Ramos (cell line): ENCODE data around the gene ZBTB11.
"Not testable (repeated sequence)": the region's sequence is repeated elsewhere in the genome, so short reads cannot be mapped to it uniquely, and the experiment has no call there.

Experiments
- in situ Hi-C: fragments of 300-500 bp; cut with MboI; formaldehyde crosslinking; loops from one replicate; pipeline ENCODE4 v1.14.3; 2022; ENCODE audit warnings: low sequenced_read_pairs; ENCODE audit not compliant: unreplicated experiment

Gene ZBTB11

GRCh38 chr3:101676765-101677435, at the start of gene ZBTB11:
Gene ZBTB11, minus strand, starts transcription at chr3:101677132. Its CDS starts 218 bp downstream, at chr3:101676914.
- in situ Hi-C loops: no loop called here

DNA sequence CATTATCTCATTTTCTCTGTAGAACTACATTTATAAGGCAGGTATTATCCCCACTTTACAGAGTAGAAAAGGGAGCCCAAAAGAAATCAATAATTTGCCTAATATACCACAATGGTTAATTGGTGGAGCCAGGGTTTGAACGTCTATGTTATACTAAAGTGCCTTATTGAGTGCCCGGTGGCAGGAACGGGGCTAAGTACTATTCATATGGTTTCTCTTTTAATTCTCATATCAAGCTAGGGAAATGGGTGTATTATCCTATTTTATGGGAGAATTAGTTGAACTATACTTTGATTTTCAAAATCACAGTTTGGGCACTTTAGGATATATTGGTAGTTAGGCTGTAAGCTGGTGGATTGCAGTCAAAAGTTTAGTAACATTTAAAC, 49.0 kb upstream of the ZBTB11 start:
- in situ Hi-C loops: no loop called here

GRCh38 chr3:101725194-101725889, 48.4 kb upstream of the ZBTB11 start:
- in situ Hi-C loops: no loop called here

DNA sequence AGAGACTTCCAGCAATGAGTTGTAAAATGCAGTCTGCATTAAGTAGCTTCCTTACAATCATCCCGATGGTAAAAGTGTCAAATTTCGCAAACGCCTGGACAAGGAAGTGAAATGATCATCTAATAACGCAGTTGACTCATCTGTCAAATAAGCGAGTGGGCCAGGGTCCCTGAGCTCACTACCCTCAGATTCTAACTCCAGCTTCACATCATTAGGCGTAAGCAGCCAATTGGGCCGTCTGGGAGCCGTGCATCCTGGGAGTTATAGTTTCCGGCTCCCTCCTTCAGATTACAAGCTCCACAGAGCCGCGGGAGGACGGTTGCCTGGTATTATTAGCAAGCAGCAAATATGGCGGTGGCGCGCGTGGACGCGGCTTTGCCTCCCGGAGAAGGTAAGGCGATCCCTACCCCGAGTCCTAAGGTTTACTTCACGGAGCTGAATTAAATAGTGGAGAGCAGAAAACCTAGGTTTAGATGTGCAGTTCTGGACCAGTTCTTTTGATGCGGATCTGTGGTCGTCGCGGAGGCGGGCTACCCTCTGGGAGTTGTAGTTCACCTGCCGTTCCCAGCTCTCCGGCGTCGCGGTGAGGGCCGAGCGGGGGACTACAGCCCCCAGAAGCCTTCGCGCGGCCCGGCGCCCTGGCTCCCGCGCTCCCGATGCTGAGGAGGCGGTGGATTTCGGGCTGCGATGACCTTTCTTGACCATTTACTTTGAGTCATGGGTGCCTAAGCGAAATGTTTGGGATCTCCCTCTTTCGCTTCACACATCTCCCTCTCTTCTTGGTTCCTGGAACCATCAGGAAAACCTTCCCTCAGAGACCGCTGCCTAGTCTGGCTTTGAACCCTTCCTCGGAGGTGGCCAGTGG, 47.6 kb upstream of the ZBTB11 start, which contains the start of gene CEP97:
Gene CEP97, plus strand, starts transcription at position 286 of the 865 bp plus-strand sequence. Its CDS starts 63 bp downstream, at position 349.
- in situ Hi-C loops: no loop called here

- in situ Hi-C loops: no loop called here
Observed at GRCh38 chr3:101722394-101723173, 45.7 kb upstream of the ZBTB11 start.

DNA sequence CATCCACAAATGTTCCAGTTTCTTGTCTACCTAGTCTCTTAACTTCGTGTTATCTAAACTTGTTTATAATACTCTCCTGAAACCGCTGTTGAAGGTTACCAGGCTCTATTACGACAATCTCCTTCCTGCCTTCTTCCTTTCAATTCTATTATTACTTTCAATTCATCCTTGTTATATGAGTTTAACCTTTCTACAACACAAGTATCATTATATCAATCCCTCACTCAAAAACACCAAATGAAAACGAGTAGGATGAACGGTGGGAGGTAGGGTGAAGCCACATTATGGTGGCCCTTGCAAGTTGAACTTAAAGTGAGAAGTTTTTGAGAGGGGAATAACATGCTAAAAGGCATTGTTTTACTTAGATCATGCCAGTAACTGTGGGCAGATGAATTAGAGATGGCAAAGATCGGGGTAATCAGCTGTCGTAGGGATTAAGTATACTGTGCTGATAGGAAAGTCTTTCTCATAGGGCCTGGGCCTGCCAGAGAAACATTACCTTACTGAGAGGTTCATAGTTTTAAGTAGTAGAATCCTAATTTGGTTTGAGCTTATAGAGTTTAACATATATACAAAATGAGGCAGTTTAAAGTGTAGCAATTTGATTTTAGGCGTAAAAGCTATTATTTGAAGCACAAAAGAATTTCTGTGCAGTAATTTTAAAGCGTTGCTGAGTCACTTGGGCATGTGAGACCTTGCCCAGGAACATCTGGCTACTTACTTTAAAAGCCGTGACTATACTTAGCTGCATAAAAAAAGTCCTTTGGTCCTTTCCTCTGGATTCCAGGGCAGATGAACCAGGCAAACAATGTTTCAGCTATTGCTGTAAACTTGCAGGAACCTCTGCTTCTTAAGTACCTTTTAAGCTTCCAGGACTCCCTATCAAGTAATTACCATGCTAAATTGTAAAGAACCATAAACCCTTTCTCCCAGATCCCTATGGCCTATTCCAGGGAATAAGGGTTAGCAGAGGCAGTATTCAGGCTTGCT, 44.2 kb upstream of the ZBTB11 start:
- in situ Hi-C loops: no loop called here

DNA sequence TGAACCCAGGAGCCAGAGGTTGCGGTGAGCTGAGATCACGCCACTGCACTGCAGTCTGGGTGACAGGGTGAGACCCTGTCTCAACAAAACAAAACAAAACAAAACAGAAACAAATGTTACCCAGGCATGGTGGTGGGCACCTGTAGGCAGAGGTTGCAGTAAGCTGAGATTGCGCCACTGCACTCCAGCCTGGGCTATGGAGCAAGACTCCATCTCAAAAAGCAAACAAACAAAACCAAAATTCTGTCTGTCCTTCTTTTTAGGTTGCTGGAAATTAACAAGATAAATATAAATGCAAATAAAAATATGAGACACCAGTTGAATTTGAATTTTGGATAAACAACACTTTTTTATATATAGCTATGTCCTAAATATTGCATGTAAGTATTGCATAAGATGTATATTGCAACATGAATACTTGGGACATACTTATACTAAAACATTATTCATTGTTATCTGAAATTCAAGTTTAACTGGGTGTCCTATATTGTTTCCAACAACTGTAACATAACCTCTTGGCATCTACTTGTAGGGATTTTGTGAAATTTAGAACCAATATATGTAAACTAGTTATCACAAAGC, 42.8 kb upstream of the ZBTB11 start:
- in situ Hi-C loops: no loop called here

GRCh38 chr3:101718455-101718854, 41.5 kb upstream of the ZBTB11 start:
- in situ Hi-C loops: no loop called here

GRCh38 chr3:101709126-101709525, 32.2 kb upstream of the ZBTB11 start:
- in situ Hi-C loops: loop anchor here (10.0 kb wide), 1 partner anchor 516 kb away; no protein-coding TSS in a partner anchor

DNA sequence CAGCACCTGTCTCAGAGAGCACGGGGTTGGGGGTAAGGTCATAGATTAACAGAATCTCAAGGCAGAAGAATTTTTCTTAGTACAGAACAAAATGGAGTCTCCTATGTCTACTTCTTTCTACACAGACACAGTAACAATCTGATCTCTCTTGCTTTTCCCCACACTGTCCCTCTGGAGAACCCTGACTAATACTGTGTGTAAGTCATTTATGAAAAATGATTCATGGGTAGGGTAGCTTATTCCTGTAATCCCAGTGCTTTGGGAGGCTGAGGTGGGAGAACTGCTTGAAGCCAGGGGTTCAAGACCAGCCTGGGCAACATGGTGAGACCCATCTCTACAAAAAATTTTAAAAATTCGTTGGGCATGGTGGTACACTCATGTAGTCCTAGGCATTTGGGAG, 27.7 kb upstream of the ZBTB11 start:
- in situ Hi-C loops: loop anchor here (10.0 kb wide), 1 partner anchor 520 kb away; no protein-coding TSS in a partner anchor

DNA sequence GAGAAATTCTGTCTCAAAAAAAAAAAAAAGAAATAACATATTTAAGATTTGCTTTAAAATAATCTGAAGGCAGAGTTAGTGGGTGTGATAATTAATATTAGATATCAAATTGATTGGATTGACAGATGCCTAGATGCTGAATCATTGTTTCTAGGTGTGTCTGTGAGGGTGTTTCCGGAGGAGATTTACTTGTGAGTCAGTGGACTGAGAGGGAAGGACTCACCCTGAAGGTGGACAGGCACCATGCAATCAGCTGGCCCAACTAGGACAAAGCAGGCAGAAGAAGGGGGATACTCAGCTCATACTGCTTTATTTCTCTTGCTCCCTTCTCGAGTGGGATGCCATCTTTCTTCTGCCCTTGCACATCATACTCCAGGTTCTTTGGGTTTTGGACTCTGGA, 26.2 kb upstream of the ZBTB11 start:
- in situ Hi-C loops: loop anchor here (10.0 kb wide), 1 partner anchor 522 kb away; no protein-coding TSS in a partner anchor

- in situ Hi-C loops: loop anchor here (10.0 kb wide), 1 partner anchor 522 kb away; no protein-coding TSS in a partner anchor
Observed at GRCh38 chr3:101702726-101703125, 25.8 kb upstream of the ZBTB11 start.

DNA sequence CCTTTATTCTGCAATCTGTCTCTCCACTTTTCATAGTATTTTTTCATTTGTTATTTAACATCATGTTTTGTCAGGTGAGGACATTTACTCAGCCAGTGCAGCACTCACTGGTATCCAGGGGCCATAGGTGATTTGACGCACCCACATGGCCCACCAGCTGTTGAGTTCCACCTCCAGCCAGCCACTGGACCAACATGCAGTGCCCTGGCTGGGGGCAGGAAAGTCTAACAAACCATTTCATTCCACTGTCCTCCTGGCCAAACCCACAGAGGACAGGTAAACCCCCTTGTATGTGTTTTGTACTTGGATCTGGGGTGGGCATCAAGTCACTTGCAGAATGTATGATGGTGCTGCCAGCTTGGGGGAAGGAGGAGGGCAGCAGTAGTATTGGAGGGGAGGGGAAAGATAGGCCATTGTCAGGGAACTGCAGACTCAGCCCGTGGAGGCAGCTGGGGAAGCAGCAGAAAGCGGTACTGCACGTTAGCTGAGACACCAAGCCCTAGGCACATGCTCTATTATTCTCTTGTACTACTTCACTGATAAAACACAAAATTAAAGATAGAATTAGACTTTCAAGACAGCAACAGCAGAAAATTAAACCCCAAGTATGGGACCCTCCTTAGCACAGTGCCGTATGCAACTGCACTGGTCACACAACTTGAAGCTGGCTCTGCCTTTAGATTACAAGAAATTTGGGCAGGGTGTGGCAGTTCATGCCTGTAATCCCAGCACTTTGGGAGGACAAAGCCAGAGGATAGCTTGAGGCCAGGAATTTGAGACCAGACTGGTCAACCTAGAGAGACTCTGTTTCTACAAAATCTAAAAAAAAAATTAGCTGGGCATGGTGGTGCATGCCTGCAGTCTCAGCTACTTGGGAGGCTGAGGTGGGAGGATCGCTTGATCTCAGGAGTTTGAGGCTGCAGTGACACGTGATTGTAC, 25.0 kb upstream of the ZBTB11 start:
- in situ Hi-C loops: loop anchor here (10.0 kb wide), 1 partner anchor 523 kb away; no protein-coding TSS in a partner anchor

DNA sequence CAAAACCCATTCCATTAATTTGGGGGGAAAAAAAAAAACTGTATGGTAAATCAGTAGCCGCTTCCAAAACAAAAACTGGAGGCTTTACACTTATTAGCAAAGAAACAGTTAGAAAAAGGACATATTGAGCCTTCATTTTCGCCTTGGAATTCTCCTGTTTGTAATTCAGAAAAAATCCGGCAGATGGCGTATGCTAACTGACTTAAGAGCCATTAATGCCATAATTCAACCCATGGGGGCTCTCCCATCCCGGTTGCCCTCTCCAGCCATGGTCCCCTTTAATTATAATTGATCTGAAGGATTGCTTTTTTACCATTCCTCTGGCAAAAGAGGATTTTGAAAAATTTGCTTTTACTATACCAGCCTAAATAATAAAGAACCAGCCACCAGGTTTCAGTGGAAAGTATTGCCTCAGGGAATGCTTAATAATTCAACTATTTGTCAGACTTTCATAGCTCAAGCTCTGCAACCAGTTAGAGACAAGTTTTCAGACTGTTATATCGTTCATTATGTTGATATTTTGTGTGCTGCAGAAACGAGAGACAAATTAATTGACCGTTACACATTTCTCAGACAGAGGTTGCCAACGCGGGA, 18.9 kb upstream of the ZBTB11 start:
- in situ Hi-C loops: no loop called here

DNA sequence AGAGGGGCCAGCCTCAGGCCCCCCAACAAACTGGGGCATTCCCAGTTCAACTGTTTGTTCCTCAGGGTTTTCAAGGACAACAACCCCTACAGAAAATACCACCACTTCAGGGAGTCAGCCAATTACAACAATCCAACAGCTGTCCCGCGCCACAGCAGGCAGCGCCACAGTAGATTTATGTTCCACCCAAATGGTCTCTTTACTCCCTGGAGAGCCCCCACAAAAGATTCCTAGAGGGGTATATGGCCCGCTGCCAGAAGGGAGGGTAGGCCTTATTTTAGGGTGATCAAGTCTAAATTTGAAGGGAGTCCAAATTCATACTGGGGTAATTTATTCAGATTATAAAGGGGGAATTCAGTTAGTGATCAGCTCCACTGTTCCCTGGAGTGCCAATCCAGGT, 17.9 kb upstream of the ZBTB11 start:
- in situ Hi-C loops: not testable (repeated sequence)

GRCh38 chr3:101693540-101693939, 16.6 kb upstream of the ZBTB11 start:
- in situ Hi-C loops: not testable (repeated sequence)
